Gastroesophageal sphincter (tissue), 4 donors: ENCODE measurements around the gene PRG2. TPM values are rescaled to one million over a fixed set of nuclear protein-coding genes. Genes with fewer than 3 reads are reported as not detected.
A peak's percentile ranks its signal among the peaks of the same experiment; 100 is the strongest.

Source experiments
- ATAC-seq: fragments of 150-250 bp; one replicate; pipeline ENCODE4 v1.9.1; 2016; ENCODE audit warnings: mild to moderate bottlenecking, moderate library complexity
- H3K27ac ChIP-seq, 4 donors: fragments of 200-600 bp; sonication (generic) in 3 of 4; 1 replicate in 3 of 4; 2 replicates in 1 of 4; pipeline ENCODE4 v1.5.1; 2016 to 2019
- H3K27me3 ChIP-seq: fragments of 200-600 bp; sonication (generic); one replicate; pipeline ENCODE4 v1.5.1; 2019
- H3K36me3 ChIP-seq, 2 donors: fragments of 200-600 bp; sonication (generic); one replicate each; pipeline ENCODE4 v1.5.1; 2019; ENCODE audit warnings: control low read depth in 1 of 2
- H3K4me1 ChIP-seq, 3 donors: fragments of 200-600 bp; sonication (generic); 1 replicate in 2 of 3; 2 replicates in 1 of 3; pipeline ENCODE4 v1.5.1; 2016 to 2019; ENCODE audit warnings: control low read depth in 2 of 3
- H3K4me3 ChIP-seq, 2 donors: fragments of 200-600 bp; sonication (generic); one replicate each; pipeline ENCODE4 v1.5.1; 2019; ENCODE audit warnings: mild to moderate bottlenecking in 1 of 2, moderate library complexity in 1 of 2
- H3K9me3 ChIP-seq, 3 donors: fragments of 200-600 bp; sonication (generic); one replicate each; pipeline ENCODE4 v1.5.1; 2017 to 2019; ENCODE audit warnings: control low read depth in 2 of 3
- EP300 ChIP-seq: sonication (generic); formaldehyde crosslinking; IDR thresholded peaks from one replicate; pipeline ENCODE4 v1.6.1; 2017; ENCODE audit warnings: antibody characterized with exemption, mild to moderate bottlenecking
- POLR2A ChIP-seq, 2 donors: fragments of 450-650 bp; IDR thresholded peaks; one replicate each; pipeline ENCODE4 v1.6.1; 2017; ENCODE audit warnings: antibody characterized with exemption in 2 of 2, mild to moderate bottlenecking in 2 of 2, moderate library complexity in 1 of 2
- POLR2AphosphoS5 ChIP-seq: sonication (generic); formaldehyde crosslinking; IDR thresholded peaks from one replicate; pipeline ENCODE4 v1.6.1; 2017; ENCODE audit warnings: antibody characterized with exemption
- WGBS, 2 donors: methylation state at CpG; one replicate each; pipeline ENCODE4 v1.1.5; 2018; ENCODE audit warnings: low coverage in 1 of 2; 5-methylcytosine and 5-hydroxymethylcytosine counted together
- total RNA-seq, 4 donors: library from RNA; depleted of rRNA; stranded (reverse); fragments of >200 nt; gene quantifications; one replicate each; pipeline ENCODE4 v1.1.0, GENCODE V29; 2016
- TF ChIP-seq, protein P1 (sequence below), 4 experiments: fragments of 200-600 bp in 2 of 4; fragments of 450-650 bp in 2 of 4; sonication (generic) in 1 of 4; IDR thresholded peaks; one replicate each; pipeline ENCODE4 v1.5.1; 2017 to 2019; ENCODE audit warnings: antibody characterized with exemption in 4 of 4, mild to moderate bottlenecking in 2 of 4, moderate library complexity in 2 of 4

PRG2 gene
- total RNA-seq, 4 donors from 2014 or later = not detected

DNA sequence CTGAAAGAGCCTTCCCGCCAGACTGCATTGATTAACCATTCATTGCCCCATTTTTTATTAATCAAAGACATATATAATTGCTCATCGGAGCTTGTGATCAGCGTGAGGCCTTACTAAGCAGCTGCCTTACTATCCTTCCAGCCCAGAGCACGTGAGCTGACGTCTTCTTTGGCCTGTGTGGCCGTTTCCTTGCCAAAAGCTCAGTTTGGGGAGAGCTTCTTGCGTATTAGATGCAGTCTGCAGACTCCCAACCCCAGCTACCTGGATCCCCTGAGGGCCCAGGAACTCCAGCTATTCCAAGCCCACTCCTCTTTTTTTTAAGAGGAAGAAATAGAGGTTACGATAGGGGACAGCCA lies 37.3 kb upstream of the PRG2 start:
- no peak for TF ChIP-seq POLR2AphosphoS5
- no peak for TF ChIP-seq EP300
- TF ChIP-seq, protein P1, sequence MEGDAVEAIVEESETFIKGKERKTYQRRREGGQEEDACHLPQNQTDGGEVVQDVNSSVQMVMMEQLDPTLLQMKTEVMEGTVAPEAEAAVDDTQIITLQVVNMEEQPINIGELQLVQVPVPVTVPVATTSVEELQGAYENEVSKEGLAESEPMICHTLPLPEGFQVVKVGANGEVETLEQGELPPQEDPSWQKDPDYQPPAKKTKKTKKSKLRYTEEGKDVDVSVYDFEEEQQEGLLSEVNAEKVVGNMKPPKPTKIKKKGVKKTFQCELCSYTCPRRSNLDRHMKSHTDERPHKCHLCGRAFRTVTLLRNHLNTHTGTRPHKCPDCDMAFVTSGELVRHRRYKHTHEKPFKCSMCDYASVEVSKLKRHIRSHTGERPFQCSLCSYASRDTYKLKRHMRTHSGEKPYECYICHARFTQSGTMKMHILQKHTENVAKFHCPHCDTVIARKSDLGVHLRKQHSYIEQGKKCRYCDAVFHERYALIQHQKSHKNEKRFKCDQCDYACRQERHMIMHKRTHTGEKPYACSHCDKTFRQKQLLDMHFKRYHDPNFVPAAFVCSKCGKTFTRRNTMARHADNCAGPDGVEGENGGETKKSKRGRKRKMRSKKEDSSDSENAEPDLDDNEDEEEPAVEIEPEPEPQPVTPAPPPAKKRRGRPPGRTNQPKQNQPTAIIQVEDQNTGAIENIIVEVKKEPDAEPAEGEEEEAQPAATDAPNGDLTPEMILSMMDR (IDR thresholded peaks at IDR 0.05) = no peak
- Histone ChIP-seq H3K27ac (peak overlapping the region; percentile 96 to 99 (median 98)), H3K36me3 (peaks cover 0 to 16% of the 10 kb centered on the region in 2 donors), H3K4me1 (peaks cover 18 to 86% (median 45%) of the 10 kb centered on the region in 3 donors), H3K27me3 (no peaks in the 10 kb centered on the region), H3K4me3 (peak overlapping the region in 1 of 2 donors; percentile 66), H3K9me3 (no peaks in the 10 kb centered on the region)
- ATAC-seq = peak; percentile 46
- 16 to 44% methylated on average over 1 to 7 of the region's 8 CpGs for WGBS, 2 donors

DNA sequence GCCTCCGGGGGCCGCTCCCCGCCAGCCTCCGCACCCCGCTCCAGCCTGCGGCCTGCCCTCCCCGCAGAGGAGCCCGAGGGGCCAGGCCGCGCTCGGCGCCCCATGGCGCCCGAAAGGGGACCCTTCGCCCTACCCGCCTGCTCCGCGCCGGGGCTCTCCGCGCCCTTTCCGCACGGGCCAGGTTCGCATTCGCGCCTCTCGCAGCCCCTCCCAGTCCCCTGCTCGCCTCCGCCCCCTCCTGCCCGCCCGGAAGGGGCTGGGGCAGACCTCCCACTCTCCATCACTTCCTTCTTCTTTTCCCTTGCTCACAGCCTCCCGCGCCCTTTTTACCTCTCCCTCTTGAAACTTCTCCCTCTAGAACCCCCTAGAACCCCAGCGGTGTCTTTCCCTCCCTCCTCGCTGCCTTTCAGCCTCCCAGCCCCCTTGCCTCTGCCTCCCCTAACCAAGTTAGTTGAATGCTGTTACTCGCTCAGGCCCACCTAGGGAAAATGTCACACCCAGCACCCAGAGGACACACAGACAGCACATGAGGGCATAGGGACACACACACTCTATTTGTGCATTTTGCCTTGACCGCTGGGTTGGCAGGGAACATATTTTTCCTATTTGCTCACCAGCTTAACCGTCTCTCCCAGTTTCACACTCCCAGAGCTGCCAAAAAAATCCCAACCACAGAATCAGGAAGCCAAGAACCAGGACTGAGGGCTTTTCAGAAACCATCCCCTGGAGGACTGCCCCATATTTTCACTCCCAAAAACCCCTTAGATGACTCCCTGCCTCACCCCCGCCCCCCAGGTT lies 36.7 kb upstream of the PRG2 start, which contains the start of gene SLC43A3:
Gene SLC43A3 (minus strand): TSS at position 193 of the 798 bp plus-strand sequence. CDS start 949 bp downstream, outside the sequence.
- ATAC-seq = peak; percentile 62
- WGBS, 2 donors = 1 to 4% methylated on average over 17 to 36 of the region's 39 CpGs

DNA sequence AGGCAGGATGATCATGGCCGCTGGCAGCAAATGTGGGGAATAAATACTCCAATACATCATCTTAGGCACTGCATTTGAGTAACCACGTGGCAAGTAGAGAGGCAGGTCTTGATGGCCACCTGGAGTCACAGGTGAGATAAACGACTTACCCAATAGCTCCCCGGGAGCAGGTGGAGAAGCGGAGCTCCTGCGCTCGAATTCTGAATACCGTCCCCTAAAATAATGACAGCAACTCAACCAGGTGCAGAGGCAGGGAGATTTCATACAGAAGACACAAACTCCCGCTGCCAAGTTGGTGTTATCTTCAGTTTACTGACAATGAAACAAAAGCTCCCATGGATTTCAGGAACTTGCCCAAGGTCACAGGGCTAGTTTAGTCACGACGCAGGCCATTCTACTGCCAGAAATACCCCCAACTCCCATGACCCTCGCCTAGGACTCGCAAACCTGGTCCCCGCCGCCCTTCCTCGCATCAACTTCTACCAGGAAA lies 36.0 kb upstream of the PRG2 start:
- 15 to 36% methylated on average over 7 to 11 of the region's 16 CpGs for WGBS, 2 donors
- peaks cover 0 to 22% of the 10 kb centered on the region in 2 donors for H3K36me3 ChIP-seq
- peak overlapping the region; percentile 96 to 99 (median 98) for H3K27ac ChIP-seq
- no peaks in the 10 kb centered on the region for H3K9me3 ChIP-seq
- H3K4me3 ChIP-seq = peak overlapping the region; percentile 59 to 66
- TF ChIP-seq EP300 = no peak
- TF ChIP-seq POLR2AphosphoS5 = no peak
- TF ChIP-seq, protein P1 (IDR thresholded peaks at IDR 0.05) = no peak
- no peak for TF ChIP-seq POLR2A (IDR thresholded peaks at IDR 0.05)
- H3K4me1 ChIP-seq = peaks cover 18 to 81% (median 45%) of the 10 kb centered on the region in 3 donors
- no peak for ATAC-seq
- H3K27me3 ChIP-seq = no peaks in the 10 kb centered on the region

More for the DNA sequence above, 36.7 kb upstream of the PRG2 start, which contains the start of gene SLC43A3:
- H3K4me3 ChIP-seq = peak within 1 kb of the TSS; percentile 59 to 66
- H3K36me3 ChIP-seq = peaks cover 0 to 21% of the 10 kb centered on the region in 2 donors
- peak within 1 kb of the TSS; percentile 96 to 99 (median 98) for H3K27ac ChIP-seq
- H3K9me3 ChIP-seq = no peaks in the 10 kb centered on the region
- H3K27me3 ChIP-seq = no peaks in the 10 kb centered on the region
- H3K4me1 ChIP-seq = peaks cover 18 to 85% (median 45%) of the 10 kb centered on the region in 3 donors
- TF ChIP-seq POLR2A (IDR thresholded peaks at IDR 0.05) (peak; percentile 45 to 50), POLR2AphosphoS5 (peak; percentile 86)
- TF ChIP-seq, protein P1 (IDR thresholded peaks at IDR 0.05) = no peak

DNA sequence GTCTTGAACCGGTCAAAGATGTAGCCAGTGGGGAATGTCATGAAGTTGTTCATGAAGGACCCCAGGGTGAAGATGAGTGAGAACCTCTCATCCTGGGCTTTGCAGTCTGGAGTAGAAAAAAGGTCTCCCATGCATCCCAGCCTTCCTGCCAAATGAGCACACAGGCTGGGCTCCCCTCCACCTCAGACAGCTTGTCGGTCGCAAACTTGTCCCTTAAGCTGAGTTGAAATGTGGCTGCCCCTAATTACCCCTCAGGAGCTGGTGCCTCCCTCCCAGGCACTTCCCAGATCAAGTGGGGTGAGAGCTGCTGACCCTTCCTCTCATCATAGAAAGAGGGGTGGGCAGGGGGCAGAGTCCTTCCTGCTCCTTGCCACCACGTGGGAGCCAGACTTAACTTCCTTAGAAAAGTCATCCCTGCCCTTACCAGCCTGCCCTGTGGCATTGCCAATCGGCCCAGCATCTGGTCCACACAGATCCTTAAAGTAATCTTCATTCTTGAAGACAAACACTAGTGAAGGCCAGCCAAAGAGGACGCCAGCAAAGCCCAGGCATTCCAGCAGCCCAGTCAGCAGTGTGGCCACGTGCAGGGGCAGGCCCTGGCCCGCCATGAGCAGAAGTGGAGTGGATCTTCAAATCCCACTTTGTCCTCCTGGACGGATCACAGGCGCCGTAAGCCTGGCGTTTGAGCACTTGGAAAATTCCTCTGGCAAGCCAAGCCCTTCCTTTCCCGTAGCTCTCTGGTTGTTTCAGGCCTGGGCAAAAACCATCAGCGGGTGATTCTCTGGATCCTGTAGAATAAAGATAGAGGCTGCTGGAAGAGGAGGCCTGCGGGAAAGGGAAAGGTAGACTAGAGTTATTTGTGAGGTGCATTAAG lies 35.4 kb upstream of the PRG2 start:
- TF ChIP-seq POLR2AphosphoS5 = peak; percentile 88
- TF ChIP-seq EP300 = no peak
- TF ChIP-seq POLR2A (IDR thresholded peaks at IDR 0.05) = no peak
- no peaks in the 10 kb centered on the region for H3K27me3 ChIP-seq
- H3K27ac ChIP-seq = peak overlapping the region; percentile 96 to 99 (median 98)
- no peaks in the 10 kb centered on the region for H3K9me3 ChIP-seq
- H3K4me1 ChIP-seq = peaks cover 18 to 81% (median 45%) of the 10 kb centered on the region in 3 donors
- peaks cover 0 to 29% of the 10 kb centered on the region in 2 donors for H3K36me3 ChIP-seq
- WGBS, 2 donors = 36% methylated on average over 5 of the region's 15 CpGs; no CpG with 5 or more reads in 1 of the 2 donors
- H3K4me3 ChIP-seq = peak overlapping the region in 1 of 2 donors; percentile 66
- ATAC-seq = peak; percentile 77
